Hematopoietic multipotent progenitor cell treated with erythropoietin and hydrocortisone succinate and interleukin-3 and kit ligand, for 4 days (in vitro differentiated cells): ENCODE results near the gene C19orf85.
A peak's percentile ranks its signal among the peaks of the same experiment; 100 is the strongest.
"Not testable (repeated sequence)": the region's sequence is repeated elsewhere in the genome, so short reads cannot be mapped to it uniquely, and the experiment has no call there.

Experiments used
- DNase-seq: peaks from one replicate; pipeline ENCODE4 v3.0.0-alpha.2; 2015

The C19orf85 gene

DNA sequence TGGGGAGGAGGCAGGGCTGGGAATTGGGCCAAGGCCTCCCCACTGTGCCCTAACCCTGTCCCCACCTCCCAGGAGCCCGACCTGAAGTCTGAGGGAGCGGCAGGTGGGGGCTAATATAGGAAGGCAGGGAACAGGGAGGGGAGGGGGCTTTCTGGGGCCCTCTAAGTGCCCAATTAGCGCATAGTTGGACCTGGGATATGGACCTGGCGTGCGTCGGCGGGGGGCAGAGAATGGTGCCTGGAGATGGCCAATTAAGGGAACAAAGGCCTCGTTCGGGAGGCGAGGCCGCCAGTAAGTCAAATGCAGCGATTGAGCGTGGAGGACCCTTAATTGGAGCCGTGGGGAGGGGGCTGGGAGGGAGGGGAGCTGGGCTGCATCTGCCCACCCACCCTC lies at the start of gene C19orf85:
C19orf85 (minus strand) TSS at position 90 of the 393 bp plus-strand sequence. CDS start 197 bp downstream, outside the sequence.
- DNase-seq, result no peak

DNA sequence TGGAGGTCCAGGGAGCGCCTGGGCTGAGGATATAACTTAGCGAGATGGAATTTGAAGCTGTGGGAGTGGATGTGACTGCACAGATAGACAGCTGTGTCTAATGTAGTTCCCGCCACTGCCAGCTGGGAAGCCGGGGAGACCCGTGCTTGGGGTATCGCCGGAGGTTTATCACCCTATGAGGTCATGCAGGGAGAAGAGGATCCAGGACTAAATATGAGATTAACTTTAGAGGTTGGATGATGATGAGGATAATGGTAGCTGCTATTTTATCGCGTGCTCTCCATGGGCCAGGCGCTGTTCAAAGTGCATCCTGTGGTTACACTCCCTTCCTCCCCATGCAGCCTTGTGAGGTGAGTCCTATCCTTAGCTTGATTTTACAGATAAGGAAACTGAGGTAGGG lies 43.6 kb upstream of the C19orf85 start:
- DNase-seq, result no peak

DNA sequence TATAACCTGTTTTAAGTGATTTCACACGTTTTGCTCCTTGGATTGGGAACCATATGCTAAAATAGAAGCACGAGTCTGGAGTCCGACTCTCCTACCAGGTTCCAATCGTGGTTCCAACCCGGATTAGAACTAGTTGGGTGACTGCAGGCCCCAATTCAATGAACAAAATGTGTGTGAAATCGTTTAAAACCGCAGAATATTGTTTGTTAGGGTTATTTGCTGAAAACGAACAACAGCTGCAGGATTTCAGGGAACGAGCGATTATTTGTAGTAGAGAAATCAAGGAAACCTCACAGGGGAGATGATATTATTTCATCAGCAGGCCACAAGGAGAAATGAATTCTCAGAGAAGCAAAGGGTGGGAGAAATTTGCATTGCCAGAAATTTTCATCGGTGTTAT lies 40.4 kb upstream of the C19orf85 start:
- DNase-seq, result no peak

DNA sequence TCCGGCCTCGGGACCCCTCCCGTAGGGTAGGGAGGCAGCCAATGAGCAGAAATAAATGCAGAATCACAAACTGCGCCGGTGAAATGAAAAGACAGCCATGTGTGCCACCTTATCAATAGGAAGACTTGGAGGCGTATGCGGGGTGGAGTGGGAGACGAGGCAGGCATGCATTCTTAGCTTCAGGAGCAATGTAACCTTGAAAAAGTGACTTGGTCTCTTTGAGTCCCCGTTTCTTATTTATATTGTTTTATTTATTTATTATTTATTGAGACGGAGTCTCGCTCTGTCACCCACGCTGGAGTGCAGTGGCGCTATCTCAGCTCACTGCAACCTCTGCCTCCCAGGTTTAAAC lies 39.7 kb upstream of the C19orf85 start:
- DNase-seq, result no peak

DNA sequence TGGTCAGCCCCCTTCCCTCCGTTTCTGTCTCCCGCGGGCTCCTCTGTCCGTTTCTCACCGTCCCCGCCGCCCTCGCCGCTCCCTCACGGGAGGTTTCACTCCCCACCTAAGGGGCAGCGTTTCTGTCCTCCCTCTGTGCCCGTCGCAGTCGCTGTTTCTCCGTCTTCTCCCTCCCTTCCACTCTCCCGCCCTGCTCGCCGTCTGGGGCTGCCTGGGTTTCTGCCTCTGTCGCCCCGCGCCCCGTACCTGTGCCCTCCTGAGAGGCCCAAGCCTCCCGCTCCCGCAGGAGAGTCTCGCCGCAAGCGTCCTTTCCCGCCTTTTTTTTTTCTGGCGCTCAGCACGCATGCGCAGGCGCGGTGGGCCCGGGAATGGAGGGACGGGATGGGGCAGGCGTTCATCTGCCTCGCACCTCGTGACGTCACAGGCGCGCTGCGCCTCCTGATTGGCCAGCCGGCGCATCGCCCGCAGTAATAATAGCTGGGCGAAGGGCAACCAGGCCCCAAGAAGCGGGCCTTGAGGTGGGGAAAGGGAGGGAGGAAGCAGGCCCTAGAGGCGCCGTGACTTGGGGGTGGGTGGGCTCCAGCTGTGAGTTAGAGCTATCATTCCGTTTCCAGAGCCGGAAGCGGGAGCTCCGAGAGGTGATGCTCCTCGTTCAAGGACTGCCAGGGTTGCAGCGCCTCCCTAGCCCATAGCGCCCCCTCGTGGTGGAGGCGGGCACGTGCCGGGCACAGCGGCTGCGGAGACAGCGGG lies 39.1 kb upstream of the C19orf85 start:
- peak; percentile 96 for DNase-seq

DNA sequence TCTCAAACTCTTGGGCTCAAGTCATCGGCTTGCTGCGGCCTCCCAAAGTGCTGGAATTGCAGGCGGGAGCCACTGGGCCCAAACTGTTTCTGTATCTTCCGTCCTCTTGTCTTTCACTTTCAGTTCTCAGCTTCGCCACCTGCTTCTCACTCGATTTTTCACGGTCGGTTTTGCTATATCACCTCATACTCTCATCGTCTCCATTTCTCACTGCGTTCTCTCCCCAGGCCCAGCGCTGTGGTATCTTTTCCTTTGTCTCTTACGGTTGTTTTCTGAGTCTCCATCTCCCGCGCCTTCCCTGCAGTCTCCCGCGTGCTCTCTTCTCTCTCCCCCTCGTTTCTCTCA lies 38.6 kb upstream of the C19orf85 start:
- no peak for DNase-seq

DNA sequence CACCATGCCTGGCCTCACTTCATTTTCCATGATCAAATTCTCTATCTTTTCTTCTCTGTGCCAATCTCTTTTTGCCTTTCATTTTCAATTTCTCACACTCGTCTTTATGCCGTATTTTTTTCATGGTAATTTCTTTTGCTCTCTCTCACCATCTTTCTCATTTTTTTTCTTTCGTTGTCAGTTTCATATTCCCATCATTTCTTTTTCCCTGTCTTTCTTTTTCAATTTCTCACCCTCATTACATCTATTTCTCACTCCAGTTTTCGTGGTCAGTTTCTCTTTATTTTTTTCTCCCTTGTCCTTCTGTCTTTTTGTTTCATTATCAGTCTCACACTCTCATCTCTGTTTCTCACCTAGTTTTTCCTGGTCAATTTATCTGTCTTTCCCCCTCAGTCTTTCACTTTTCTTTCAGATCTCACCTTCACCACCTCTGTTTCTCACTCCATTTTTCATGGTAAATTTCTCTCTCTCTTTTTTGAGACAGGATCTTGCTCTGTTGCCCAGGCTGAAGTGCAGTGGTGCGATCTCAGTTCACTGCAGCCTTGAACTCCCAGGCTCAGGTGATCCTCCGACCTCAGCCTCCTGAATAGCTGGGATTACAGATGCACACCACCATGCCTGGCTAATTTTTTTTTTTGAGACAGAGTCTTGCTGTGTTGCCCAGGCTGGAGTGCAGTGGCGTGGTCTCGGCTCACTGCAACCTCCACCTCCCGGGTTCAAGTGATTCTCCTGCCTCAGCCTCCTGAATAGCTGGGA lies 37.8 kb upstream of the C19orf85 start:
- no peak for DNase-seq

DNA sequence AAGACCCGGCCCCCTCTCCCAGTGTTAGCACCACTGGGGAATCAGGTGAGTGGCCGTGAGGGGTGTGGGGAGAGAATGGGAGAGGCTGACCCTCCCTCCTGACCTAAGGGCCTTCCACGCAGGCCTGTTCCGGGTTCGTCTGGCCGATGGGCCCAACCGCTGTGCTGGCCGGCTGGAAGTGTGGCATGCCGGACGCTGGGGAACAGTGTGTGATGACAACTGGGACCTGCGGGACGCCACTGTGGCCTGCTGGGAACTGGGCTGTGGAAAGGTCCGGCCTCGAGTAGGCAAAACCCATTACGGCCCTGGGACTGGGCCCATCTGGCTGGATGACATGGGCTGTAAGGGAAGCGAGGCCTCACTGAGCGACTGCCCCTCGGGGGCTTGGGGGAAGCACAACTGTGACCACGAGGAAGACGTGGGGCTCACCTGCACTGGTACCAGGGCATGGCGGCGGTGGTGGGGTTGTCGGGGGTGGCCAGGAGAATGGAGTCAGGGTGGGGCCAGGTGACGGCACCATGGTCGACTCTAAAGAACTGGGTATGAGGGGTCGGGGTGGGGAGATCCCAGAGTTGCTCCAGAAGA lies 35.9 kb upstream of the C19orf85 start:
- no peak for DNase-seq

DNA sequence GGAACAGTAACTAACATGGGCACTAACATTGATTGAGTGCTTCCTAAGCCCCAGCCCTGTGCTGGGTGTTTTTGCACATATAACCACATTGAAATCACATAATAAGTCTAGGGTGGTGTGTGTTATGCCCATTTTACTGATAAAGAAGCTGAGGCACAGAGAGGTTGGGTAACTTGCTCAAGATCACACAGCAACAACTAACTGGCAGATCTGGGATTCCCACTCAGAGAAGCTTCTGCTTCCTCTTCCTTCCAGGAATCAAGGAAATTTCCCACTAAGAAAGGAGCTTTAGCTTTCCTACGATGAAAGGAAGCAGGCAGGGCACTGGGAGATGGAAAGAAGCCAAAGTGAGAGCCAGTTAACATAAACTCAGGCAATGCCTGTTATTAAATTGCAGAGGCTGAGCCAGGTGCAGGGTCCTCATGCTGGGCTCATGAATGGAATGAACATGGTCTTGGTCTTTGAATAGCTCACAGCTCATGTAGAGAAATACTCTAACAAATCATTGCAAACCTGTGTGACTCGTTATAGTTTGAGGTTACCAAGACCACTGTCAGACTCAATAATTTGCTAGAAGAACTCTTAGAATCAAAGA lies 33.8 kb upstream of the C19orf85 start:
- no peak for DNase-seq

DNA sequence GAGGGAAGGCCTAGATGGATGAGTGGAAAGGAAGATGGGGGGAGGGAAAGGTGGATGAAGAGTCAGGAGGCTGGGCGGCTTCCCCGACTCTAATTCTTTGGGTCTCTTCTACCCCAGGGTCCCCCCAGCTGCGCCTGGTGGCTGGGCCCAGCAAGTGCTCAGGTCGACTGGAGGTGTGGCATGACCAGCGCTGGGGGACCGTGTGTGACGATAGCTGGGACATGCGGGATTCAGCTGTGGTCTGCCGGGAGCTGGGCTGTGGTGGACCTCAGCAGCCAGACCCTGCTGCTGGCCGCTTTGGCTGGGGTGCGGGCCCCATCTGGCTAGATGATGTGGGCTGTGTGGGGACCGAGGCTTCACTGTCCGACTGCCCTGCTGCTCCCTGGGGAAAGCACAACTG lies 33.2 kb upstream of the C19orf85 start:
- DNase-seq, result no peak

DNA sequence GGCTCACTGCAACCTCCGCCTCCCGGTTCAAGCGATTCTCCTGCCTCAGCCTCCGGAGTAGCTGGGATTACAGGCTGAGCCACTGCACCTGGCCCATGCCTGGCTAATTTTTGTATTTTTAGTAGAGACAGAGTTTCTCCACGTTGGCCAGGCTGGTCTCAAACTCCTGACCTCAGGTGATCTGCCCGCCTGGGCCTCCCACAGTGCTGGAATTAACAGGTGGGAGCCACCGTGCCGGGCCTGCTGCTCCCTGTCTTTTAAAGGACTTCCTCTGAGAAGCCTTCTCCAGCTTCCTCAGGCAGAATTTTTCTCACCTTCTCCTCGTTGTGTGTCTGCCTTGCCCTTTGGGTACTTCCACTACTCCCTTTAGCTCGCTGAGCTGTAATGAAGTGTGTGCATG lies 32.3 kb upstream of the C19orf85 start:
- not testable (repeated sequence) for DNase-seq

DNA sequence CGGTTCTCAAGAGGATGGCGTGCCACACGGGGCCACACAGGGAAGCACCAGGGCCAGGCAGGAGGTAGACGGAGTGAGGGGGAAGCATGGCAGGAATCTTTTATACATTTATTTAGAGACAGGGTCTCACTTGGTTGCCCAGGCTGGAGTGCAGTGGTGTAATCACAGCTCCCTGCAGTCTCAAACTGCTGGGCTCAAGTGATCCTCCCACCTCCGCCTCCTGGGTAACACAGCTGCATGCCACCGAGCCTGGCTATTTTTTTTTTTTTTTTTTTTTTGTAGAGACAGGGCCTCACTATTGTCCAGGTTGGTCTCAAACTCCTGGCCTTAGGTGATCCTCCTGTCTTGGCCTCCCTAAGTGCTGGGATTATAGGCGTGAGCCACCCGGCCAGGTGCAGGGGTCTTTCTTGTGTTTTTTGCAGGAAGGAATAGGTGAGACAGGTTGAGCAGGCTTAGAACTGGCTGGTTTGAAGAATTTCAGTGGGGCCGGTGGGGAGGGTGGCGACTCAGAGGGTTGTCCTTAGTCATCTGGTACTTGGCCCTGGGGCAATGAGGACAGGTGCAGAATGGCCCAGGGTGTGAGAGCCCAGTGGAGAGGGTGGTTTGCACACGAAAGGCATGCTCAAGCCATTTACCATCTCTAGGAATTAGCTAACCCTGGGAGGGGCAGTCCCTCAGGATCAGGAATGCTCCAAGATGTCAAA lies 31.2 kb upstream of the C19orf85 start:
- DNase-seq, result no peak

DNA sequence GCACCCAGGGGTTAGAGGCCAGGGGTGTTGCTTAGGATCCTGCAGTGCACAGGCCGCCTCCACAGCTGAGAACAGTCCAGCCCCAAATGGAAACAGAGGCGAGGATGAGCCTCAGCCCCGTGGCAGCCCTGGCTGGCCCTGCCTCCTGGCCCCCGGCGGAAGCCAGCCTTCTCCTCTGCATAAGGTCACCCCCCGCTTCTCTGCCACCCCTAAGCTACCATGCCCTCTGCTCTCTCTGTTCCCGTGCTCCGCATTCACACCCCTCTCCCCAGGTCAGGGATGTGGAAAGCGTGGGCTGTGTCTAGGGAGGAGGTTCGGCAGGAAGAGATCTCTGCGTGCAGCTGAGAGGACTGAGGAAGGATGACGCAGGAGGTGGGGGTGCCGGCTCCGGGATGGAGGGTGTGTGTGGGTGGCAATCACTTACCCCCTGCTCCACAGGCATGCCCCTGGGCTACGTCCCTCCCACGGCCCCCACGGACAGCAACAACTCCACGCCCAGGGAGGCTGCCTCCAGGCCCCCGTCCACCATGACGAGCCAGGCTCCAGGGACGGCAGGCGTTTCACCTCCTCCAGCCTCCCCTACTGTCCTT lies 29.7 kb upstream of the C19orf85 start:
- DNase-seq, result no peak

DNA sequence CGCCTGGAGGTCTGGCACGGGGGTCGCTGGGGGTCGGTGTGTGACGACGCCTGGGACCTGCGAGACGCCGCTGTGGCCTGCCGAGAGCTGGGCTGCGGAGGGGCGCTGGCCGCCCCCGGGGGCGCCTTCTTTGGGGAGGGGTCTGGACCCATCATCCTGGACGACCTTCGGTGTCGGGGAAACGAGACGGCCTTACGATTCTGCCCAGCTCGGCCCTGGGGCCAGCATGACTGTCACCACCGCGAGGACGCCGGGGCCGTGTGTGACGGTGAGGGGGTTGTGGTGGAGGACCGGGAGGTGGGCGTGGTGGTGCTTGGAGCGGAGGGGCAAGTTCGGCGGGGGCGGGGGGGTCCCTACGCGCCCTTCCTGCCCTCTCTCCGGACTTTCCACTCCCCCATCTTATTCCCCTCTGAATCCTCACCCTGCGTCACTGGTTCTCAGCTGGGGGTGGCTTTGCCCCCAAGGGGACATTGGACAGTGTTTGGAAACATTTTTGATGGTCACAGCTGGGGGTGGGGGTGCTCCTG lies 29.2 kb upstream of the C19orf85 start:
- no peak for DNase-seq

DNA sequence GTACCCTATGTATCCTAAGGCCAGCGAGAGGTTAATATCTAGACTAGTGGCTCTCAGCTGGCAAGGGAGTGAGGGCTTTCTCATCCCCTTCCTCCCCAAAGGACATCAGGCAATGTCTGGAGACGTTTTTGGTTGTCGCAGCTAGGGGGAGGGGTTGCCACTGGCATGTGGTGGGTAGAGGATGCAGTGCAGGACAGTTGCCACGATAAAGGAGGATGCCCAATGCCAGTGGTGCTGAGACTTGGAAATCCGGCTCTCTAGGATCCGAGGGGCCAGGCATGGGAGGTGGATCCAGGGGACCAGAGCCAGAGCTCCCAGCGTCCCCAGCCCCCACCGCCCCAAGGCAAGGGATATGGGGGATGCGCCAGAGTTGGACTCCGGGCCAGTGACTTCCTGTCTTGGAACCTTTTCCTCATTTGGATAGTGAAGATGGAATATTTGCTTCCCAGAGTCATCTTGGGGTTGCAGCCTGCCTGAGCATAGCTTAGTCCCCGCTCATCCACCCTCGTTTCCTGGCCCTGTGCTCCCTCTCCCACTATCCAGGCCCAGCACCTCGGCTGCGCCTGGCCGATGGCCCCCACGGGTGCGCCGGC lies 28.6 kb upstream of the C19orf85 start:
- no peak for DNase-seq

DNA sequence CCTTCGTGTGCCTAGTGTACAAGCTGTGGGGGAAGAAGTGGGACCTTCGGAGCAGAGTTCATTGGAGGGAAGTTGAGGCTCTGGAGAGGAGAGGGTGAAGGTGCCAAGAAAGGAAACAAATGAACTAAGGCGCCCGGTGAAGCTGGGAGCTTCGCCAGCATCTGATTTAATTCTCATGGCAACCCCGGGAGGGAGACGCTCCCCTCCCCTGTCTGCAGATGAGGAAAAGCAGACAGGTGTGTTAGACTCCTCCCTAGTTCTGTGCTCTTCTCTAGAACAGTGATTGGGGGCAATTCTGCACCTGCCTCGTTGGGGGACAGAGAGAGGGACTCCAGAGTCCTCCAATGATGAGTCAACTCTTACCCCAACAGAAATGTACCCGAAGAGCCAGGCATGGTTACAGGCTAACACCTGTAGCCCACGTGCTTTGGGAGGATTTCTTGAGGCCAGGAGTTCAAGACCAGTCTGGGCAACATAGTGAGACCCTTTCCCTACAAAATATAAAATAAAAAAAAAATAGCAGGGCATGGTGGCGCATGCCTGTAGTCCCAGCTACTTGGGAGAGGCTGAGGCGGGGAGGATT lies 27.9 kb upstream of the C19orf85 start:
- no peak for DNase-seq

DNA sequence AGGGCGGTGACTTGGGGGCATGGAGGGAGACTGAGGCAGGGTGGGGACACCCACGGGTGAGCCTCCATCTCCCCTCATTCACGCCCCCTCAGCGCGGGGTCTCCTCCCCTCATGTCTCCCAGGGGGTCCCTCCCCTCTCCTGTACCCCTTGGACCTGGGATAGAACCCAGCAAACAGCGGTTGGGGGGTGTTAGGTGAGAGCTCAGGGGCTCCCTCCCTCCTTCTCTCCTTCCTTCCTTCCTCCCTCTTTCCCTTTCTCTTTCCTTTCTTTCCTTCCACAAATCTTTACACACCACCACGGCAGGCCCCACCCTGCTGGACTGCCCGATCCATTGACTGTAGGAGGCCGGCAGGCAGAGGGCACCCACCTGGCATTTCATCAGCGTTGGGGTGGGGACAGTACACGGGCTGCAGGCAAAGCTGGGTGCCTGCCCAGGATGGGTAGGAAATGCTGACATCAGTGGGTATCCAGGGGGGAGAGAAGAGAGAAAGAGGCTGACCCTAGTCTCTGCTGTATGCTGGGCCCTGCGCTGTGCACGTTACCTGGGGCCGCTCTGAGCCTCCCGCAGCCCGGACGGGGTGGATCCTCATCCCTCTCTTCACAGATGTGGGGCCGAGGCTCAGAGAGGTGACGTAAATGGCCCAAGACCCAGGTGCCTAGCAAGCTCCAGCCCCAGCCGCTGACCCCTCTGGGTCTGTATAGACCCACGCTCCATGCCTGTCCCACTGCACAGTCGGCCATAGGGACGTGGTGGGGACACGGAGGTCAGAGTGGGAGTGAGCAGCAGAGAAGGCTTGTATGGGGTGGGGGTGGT lies 27.2 kb upstream of the C19orf85 start:
- DNase-seq, result no peak

DNA sequence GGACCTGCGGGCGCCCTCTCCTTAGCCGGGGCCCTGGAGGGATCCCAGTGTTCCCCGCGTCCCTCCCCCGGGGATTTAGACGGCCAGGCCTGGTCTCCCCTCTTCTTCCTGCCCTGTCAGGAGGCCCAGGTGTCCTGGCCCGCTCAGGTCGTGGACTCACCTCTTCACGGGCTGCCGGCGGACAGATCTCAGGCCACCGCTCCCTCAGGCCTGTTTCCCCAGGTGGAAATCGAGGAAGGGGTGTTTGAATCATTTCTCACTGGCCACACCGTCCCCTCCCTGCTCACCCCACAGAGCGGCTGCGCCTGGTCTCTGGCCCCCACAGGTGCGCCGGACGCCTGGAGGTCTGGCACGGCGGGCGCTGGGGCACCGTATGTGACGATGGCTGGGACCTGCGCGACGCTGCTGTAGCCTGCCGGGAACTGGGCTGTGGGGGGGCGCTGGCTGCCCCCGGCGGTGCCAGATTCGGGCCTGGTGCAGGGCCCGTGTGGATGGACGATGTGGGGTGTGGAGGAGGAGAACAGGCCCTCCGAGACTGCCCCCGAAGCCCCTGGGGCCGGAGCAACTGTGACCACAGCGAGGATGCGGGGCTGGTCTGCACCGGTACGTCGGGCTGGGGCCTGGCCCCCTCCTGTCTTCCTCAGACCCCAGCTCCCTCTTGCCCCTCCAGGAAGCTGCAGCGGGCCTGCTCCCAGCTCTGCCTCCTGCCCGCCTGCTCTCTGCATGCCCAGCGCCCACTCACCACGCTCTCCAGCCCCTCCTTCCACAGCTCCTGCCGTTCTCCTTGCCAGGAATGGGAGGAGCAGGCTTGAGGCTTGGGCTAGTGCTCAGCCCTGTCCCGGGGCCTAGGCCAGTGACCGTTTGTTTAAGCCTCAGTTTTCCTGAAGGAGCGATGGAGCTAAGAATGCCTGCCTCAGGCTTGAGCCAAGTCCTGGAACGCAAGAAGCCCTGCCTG lies 26.2 kb upstream of the C19orf85 start:
- no peak for DNase-seq

DNA sequence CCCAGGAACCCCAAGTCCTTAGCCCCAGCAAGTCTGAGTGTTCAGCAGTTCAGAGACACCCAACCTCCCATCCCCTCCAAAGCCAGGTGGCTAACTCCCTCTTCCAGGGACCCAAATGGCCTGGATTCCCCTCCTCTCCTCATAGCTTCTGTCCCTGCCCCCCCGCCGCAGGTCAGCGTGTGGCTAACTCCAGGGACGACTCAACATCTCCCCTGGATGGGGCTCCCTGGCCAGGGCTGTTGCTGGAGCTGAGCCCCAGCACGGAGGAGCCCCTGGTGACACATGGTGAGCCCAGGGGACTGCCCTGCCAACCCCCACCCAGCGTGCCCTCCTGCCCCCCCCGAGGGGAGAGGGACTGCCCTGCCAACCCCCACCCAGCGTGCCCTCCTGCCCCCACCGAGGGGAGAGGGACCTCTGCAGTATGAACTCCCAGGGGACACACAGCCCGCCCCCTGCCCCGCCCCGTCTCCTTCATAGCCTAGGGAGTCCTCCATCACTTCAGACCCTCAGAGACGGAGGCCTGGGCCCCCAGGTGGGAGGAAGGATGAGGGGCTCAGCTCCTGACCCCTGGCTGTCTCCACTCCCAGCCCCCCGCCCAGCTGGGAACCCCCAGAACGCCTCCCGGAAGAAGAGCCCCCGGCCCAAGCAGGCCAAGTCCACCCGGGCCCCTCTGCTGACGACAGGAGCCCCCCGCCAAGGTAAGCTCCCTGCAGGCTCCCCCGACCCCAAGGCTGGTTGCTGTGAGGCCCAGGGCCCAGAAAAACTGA lies 25.3 kb upstream of the C19orf85 start:
- DNase-seq, result no peak
